HG03469 (cell line): ENCODE measurements around the gene FAU.

Experiments used
- ATAC-seq: cut with Tn5 transposase; IDR thresholded peaks from one replicate; pipeline ENCODE4 v1.9.1; 2021; ENCODE audit warnings: mild to moderate bottlenecking, moderate library complexity, moderate number of reproducible peaks; ENCODE audit not compliant: unreplicated experiment

The FAU gene

GRCh38 chr11:65083834-65084597 is 37.9 kb downstream of the FAU start, which contains the start of the genes CDCA5 and ZFPL1:
Gene CDCA5 (minus strand): TSS chr11:65084040. CDS start chr11:65083978, 62 bp downstream.
Gene ZFPL1 (plus strand): TSS chr11:65084222. CDS start chr11:65084699, 477 bp downstream.
- peak; percentile 41 for ATAC-seq

- ATAC-seq, result peak; percentile 12
These were observed 38.6 kb downstream of the FAU start for GRCh38 chr11:65083134-65083833.

DNA sequence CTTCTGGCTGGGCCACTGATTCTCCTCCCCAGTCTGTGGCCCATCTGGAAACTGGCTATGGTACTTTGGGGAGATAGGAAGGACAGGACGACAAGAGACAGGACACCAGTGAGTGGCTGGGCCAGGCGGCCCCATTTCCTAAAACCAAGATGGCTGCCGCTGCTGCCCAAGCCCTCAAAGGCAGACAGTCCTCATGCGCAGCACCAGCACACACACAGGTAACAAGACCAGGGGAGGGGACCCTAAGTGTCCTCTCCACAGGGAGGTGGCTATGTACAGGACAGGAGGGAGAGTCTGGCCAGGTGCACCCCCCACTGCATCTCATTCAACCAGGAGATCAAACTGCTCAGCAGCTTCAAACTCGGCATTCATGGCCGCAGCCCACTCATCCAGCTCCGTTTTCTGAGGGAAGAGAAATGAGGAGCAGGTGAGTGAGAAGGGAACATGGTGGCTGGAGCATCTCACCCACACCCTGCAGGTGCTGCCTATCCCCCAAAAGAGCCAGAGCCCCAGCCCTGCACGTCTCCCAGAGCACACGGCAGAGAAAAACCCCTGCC is 43.1 kb downstream of the FAU start:
- no peak for ATAC-seq

DNA sequence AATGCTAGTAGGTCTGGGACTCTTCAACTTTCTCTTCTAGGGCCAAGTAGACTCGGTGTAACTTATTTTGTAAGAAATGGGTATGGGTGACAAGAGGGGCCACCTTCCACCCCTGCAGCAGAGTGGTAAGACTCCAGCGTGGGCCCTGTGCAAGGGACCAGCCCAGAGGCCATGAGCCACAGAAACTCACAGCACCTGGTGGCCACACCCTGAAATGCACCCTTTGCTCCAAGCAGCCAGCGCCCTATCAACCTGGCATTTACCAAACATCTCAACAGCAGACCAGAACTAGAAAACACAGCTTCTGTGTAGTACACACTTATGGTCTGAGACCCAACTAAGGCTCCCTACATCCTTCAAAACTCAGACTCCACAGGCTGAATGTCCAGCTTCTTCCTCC is 43.8 kb downstream of the FAU start:
- ATAC-seq, result no peak

- no peak for ATAC-seq
These were observed 44.5 kb downstream of the FAU start for GRCh38 chr11:65077451-65077850.

- no peak for ATAC-seq
These were observed 49.3 kb downstream of the FAU start for GRCh38 chr11:65072631-65072966.

GRCh38 chr11:65071907-65072630 is 49.9 kb downstream of the FAU start:
- no peak for ATAC-seq
